GM19239 (cell line): Measurements from ENCODE around the gene CABP1.
"Not testable (repeated sequence)": the region's sequence is repeated elsewhere in the genome, so short reads cannot be mapped to it uniquely, and the experiment has no call there.

ENCODE experiments used
- DNase-seq: peaks from one replicate; pipeline ENCODE4 v3.0.0; 2011; ENCODE audit warnings: low spot score; ENCODE audit not compliant: insufficient read length
- FAIRE-seq: peaks from 2 replicates; lab custom pipeline; 2011; peaks lifted over from hg19 to GRCh38; lab: Jason Lieb, UNC

CABP1 gene

DNA sequence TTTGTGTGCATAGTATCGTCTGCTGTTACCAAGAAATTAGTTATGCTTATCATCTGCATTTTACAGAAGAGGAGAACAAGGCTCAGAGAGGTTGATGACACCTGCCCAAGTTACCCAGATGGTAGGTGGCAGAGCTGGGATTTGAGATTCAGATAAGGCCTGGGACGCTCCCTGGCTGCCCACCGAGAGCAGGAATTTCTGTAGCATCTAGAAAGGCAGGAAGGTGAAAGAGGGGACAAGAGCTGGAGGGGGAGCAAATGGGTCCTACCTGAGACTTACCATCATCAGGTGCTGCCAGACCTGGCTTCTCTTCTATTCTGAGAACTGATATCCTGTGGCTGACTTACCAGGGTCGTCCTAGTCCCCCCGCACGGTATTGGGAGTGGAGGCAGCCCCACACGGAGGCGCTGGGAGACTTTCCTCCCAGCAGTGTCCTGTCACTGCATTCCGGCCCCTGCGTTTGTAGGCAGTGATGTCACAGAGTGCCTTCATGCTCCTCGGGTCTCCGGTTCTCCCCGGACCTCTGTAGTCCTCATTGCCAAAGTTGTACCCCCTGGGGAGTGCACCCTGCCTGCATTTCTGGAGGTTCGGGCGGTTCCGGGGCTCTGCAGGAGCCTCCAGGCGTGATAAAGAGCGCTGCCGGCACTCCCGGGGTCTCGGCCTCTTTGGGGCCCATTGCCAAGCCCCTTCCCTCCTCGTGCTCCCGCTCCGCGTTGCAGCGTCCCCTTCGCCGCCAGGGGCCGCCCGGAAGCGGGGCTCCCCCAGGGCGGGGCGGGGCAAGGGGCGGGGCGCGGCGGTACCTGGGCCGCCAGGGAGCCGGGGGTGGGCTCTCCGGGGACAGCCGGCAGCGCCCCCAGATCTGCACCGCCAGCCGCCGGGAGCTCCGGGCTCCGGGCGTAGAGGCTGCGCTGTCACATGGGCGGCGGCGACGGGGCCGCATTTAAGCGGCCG lies at the start of gene CABP1:
TSS of gene CABP1 (plus strand) at position 856 of the 951 bp plus-strand sequence. CDS start at position 916, 60 bp downstream.
- FAIRE-seq (peak; percentile 26), DNase-seq (peak; percentile 79)

DNA sequence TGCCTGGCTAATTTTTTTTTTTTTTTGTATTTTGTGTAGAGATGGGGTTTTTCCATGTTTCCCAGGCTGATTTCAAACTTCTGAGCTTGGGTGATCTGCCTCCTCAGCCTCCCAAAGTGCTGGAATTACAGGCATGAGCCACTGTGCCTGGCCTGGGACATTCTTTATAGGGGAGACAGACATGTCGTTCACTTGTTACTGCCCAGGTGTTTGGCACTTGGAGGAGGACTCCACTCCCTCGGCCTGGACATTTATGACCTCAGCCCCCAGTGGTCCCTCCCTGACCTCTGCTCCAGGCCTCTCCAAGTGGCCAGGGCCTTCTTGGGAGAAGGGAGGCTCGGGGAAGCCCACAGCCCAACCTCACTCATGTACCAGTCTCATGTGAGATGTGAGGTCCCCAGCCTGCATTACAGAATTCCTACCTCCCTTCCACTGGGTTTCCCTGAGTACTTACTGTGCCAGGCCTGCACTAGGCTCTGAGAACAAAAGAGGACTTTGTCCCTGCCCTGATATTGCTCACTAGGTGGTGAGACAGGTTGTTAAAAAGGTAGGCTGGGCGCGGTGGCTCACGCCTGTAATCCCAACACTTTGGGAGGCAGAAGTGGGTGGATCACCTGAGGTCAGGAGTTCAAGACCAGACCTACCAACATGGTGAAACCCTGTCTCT lies 49.6 kb upstream of the CABP1 start:
- DNase-seq, result no peak
- FAIRE-seq, result no peak

DNA sequence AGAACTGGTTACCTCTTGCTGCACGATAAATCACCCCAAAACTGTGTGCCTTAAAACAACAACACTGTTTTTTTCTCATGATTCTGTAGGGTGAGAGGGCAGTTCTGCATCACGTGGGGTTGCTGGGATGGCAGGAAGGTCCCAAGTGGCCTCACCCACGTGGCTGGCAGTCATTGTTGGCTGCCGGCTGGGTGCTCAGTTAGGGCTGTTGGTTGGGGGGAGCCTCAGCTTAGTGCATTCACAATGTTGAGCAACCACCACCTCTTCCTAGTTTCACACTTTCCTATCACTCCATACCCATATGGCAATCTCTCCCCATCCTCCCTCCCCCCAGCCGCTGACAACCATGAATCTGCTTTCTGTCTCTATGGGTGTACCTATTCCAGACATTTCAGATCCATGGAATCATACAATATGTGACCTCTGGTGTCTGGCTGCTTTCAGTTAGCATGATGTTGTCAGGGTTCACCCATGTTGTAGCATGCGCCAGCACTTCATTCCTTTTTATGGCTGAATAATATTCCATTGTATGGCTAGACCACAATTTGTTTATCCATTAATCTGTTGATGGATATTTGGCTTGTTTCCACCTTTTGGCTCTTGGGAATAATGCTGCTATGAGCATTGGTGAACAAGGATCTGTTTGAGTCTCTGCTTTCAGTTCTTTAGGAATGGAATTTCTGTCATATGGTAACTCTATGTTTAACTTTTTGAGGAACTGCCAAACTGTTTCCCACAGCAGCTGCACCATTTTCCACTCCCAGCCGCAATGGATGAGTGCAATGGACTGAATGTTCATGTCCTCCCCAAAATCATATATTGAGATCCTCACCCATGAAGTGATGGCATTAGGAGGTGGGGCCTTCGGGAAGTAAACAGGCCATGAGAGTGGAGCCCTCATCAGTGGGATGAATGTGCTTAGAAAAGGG lies 48.0 kb upstream of the CABP1 start:
- DNase-seq, result no peak
- no peak for FAIRE-seq

DNA sequence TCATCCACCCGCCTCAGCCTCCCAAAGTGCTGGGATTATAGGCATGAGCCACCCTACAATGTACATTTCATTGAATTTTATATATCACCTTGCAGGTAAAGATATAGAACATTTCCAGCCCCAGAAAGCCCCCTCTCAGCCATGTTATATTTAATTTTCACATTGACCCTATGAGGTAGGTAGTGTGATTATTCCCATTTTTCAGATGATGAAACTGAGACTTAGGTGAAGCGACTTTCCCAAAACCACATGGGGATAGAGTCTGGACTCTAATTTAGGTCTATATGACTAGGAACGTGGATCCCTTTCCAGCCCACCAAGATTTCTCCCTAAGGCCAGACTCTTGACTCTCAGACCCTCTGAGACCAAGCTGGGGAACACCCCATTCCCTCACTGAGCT lies 43.5 kb upstream of the CABP1 start:
- FAIRE-seq, result no peak

DNA sequence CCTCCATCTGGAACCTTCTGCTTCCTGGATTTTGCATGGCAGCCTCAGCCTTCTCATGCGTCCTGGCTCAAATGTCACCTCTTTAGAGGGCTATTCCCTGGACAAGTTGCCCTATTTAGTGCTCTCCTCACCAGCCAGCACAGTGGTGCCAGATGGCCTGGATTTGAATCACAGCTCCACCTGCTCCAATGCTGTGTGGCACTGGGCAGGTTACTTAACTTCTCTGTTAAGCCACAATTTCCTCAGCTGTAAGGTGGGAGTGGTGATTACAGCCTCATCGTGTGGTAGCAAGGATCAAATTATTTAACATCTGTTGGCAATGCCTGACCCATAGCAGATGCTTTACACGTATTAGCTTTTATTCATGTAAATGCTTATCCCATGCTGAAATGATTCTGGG lies 42.6 kb upstream of the CABP1 start:
- FAIRE-seq (no peak), DNase-seq (no peak)

More for the DNA sequence above, 43.5 kb upstream of the CABP1 start:
- no peak for DNase-seq

DNA sequence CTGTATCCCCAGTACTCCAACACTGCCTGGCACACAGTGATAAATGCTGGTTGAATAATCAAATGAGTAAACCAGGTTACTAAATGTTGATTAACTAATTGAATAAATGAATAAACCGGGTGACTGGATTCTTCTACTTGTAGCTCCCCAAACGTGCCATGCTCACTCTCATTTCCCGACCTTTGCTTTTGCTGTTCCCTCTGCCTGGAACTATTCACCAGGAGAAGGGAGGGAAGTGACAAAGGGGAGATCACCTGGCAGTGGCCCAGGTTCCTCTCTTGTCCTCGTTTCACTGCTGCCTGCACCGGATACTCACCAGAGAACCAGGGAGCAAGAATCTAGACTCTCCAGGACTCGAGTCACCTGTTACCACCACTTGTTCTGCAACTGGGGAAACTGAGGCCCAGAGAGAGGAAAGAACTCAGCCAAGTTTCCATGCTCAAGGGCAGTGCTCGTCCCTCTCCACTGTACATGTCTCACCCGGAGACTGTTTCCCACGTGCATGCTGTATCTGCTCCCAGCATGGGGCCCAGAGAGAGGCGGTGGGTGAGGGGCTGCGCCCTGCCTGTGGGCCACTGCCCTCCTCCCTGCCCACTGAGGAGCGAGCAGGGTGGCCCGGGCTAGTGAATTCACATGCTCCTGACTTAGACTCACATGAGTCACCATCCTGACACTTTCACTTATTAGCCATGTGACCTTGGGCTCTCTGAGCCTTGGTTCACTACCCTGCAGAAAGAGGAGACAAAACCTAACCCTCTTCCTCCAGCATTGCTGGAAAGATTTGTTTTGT lies 41.6 kb upstream of the CABP1 start:
- FAIRE-seq, result no peak

DNA sequence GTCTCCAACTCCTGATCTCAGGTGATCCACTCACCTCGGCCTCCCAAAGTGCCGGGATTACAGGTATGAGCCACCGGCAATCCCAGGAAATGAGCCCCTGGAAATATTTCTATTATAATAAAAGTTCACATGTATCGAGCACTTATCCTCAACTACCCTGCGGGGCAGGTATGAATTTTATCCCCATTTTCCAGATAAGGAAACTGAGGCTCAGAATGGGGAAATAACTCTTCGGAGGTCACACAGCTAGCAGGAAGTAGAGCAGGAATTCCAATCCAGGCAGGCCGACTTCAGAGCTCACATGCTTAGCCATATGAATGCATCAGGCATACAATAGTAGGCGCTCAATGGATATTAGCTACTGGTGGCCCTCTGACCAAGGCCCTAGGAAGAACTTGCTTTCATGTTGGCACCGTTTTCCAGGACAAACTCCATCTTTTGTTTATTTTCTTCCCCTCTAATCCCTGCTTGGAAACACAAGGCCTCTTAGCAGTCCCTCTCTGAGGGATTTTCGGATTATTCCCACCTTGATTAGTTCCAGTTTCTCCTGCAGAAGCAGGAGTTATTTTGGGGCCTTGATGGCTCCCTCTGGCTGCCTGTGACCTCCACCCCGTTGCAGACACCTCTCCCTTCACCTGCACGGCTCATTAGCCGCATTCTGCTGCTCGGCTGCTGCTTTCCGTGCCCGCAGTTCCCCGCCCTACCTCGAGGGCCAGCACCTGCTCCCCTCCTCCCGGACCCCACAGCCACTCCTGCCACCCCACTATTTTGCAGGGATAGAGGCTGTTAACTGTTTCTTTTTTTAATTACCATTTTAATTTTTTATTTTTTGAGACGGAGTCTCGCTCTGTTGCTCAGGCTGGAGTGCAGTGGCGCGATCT lies 40.5 kb upstream of the CABP1 start:
- DNase-seq, result no peak
- FAIRE-seq, result no peak

More for the DNA sequence above, 41.6 kb upstream of the CABP1 start:
- DNase-seq, result no peak

DNA sequence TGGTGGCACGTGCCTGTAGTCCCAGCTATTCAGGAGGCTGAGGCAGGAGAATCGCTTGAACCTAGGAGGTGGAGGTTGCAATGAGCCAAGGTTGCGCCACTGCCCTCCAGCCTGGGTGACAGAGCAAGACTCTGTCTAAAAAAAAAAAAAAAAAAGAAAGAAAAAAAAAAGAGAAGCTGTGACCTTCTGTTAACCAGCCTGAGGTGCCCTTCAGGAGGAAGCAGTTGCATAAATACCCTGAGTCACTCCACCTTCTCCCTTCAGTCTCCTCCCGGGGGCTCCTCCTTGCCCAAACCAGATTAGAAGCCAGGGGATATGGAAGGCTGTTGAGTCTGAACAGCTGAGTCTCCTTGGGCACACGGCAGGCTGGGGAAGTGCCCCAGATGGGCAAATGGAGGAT lies 38.0 kb upstream of the CABP1 start:
- FAIRE-seq, DNase-seq: not testable (repeated sequence)

DNA sequence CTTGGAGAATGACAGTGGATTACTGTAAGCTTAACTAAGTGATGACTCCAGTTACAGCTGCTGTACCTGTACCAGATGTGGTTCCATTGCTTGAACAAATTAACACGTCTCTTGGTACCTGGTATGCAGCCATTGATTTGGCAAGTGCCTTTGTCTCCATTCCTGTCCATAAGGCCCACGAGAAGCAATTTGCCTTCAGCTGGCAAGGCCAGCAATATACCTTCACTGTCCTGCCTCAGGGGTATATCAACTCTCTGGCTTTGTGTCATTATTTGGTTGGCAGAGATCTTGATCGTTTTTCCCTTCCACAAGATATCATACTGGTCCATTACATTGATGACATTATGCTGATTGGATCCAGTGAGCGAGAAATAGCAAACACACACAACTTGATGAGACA lies 29.9 kb upstream of the CABP1 start:
- FAIRE-seq, result no peak
- no peak for DNase-seq

DNA sequence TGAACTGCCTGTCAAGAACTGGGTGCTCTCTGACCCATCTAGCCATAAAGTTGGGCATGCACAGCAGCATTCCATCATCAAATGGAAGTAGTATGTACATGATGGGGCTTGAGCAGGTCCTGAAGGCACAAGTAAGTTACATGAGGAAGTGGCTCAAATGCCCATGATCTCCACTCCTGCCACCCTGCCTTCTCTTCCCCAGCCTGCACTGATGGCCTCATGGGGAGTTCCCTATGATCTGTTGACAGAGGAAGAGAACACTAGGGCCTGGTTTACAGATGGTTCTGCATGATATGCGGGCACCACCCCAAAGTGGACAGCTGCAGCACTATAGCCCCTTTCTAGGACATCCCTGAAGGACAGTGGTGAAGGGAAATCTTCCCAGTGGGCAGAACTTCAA lies 28.9 kb upstream of the CABP1 start:
- FAIRE-seq, result not testable (repeated sequence)

DNA sequence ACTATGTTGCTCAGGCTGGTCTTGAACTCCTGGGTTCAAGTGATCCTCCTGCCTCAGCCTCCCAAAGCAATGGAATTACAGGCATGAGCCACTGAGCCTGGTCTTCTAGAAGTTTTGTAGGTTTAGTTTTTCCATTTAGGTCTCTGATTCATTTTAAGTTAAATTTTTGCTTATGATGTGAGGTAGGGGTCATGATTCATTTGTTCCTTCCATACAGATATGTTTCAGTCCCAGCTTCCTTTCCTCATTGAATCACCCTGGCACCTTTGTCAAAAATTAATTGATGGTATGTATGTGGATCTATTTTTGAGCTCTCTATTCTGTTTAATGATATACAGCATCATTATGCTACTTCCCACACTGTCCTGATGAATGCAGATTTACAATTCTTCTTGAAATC lies 25.6 kb upstream of the CABP1 start:
- FAIRE-seq (no peak), DNase-seq (no peak)

More for the DNA sequence above, 28.9 kb upstream of the CABP1 start:
- DNase-seq, result not testable (repeated sequence)

DNA sequence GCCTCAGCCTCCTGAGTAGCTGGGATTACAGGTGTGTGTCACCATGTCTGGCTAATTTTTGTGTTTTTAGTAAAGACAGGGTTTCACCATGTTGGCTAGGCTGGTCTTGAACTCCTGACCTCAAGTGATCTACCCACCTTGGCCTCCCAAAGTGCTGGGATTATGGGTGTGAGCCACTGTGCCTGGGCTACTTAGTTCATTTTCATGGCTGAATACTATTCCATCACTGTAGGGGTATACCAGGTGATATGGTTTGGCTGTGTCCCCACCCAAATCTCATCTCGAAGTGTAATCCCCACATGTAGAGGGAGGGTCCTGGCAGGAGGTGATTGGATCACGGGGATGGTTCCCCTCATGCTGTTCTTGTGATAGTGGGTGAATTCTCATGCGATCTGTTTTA lies 23.2 kb upstream of the CABP1 start:
- not testable (repeated sequence) for FAIRE-seq, DNase-seq

DNA sequence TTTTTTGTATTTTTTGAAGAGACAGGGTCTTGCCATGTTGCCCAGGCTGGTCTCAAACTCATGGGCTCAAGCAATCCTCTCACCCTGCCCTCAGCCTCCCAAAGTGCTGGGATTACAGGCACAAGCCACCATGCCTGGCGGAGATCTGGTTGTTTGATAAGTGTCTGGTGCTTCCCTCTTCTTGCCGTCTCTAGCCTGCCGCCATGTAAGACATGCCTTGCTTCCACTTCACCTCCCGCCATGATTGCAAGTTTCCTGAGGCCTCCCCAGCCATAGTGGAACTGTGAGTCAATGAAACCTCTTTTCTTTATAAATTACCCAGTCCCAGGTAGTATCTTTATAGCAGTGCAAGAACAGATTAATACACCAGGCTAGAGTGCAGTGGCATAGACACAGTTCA lies 22.7 kb upstream of the CABP1 start:
- not testable (repeated sequence) for DNase-seq, FAIRE-seq

DNA sequence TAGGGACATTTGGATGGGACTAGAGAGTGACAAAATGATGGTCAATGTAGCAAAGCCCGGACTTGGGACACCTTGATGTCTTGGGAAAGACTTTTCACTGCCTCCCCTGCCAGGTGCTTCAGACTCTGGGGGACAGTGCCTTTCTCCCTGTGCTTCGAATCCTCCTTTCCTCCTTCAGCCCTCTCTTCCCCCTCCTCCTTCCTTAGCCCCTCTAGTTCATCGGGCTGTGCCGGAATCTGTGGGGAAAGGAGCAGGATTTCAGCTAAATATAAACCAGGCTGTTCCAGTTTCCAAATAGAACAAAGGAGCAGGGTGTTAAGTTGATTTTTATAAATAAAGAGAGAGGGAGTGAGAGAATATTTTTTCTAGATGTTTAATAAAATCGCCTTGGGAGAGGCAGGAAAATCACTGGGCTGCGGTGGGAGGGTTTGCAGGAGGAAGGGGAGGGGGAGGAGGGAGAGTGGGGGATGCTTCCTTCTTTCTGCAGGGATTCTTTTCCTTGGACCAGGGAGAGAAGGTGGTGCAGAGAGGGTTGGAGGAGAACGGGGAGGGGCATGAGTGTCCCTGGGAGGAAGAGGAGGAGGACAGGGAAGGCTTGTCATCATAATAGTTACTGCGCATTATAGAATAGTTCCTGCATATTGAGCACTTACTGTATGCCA lies 21.3 kb upstream of the CABP1 start:
- no peak for DNase-seq
- no peak for FAIRE-seq

DNA sequence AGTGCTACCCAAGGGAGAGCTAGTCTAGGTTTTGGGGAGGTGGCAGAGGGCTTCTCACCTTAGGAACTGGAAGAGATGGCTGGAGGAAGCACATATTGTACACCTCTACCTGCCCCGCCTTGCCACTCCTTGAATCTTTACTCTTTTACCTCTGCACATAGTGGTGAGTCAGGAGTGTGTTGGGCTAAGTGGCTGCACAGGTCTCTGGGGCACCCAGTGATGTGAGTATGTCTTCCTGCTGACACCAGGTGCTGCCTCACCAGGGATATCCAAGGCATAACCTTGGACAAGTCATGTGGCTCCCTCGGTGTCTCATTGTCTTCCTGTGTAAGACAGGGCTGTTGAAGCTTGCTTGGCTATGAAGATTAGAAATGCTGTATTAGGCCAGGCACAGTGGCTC lies 19.8 kb upstream of the CABP1 start:
- FAIRE-seq, result no peak

DNA sequence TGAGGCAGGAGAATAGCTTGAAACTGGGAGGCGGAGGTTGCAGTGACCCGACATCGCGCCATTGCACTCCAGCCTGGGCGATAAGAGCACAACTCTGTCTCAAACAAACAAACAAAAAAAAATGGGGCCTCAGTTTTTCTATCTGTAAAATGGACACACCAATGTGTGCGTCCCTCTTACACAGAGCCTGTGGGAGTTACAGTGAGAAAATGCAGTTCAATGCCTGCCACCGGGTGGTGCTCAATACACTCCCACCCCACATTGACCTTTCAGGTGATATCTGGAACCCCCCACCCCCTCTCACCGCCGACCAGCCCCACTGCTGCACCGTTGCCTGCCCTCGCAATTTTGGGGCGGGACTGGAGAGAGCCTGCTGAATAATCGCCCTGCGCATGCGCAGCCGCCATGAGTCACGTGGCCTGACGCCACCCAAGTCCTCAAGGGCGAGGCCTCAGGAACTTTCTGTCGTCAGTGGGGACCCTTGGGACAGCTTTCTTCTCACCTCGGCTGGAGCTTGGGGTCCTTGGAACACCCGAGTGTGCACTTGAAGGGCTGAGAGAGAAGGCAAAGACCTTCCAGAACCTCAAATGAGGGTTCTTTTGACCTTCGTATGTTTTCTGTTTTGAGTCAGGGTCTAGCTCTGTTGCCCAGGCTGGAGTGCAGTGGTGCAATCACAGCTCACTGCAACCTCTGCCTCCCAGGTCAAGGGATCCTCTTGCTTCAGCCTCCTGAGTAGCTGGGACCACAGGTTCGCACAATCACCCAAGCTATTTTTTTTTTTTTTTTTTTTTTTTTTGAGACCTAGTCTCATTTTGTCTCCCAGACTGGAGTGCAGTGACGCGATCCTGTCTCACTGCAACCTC lies 14.6 kb upstream of the CABP1 start:
- no peak for FAIRE-seq
- DNase-seq, result no peak

More for the DNA sequence above, 19.8 kb upstream of the CABP1 start:
- DNase-seq, result no peak

DNA sequence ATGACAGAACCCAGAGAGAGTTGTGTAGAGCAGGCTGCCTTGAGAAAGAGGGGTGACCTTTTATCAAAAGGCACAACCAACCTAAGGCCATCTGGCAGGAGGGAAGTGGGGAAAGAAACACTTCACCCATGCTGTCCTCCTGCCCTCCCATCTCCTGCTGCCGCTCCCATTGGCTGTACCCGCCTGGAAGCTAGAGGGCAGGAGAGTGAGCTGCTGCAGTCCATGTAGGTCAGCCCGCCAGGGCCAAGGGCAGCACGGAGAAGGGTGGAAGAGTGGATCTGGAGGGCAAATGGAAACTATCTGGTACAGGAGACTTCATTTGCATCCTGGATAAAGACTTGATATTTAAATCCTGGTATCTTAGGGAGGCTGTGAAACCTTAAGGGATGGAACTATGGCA lies 11.5 kb upstream of the CABP1 start:
- FAIRE-seq (no peak), DNase-seq (no peak)
